OCI-LY7 (cell line): ENCODE measurements around the gene SLC66A1. TPM values are rescaled to one million over a fixed set of nuclear protein-coding genes. Genes with fewer than 3 reads are reported as not detected.

ENCODE experiments used
- BruUV-seq: library from RNA; stranded (reverse); fragments of 400-500 nt; replicated peaks from 2 replicates; lab custom pipeline; 2021; lab: Mats Ljungman, UMichigan
- CTCF ChIA-PET: fragments of 300-600 bp; sonication (Branson Sonifier 250); formaldehyde crosslinking; loops from one replicate; lab custom pipeline; 2022; ENCODE audit warnings: antibody characterized with exemption; ENCODE audit not compliant: unreplicated experiment; lab: Charles Lee
- POLR2A ChIA-PET: fragments of 300-600 bp; sonication (Branson Sonifier 250); formaldehyde crosslinking; loops from one replicate; lab custom pipeline; 2022; ENCODE audit warnings: antibody characterized with exemption; lab: Charles Lee
- DNase-seq: peaks from one replicate; pipeline ENCODE4 v3.0.0-alpha.2; 2015; ENCODE audit warnings: low spot score
- H2AFZ ChIP-seq: fragments of 200-600 bp; sonication (generic), shearing (Covaris generic); 2 replicates; pipeline ENCODE4 v1.6.1; 2014; ENCODE audit warnings: mild to moderate bottlenecking, antibody characterized with exemption, low read length, moderate library complexity
- H3K27ac ChIP-seq: fragments of 200-600 bp; sonication (generic); 2 replicates; pipeline ENCODE4 v1.5.1; 2014; ENCODE audit warnings: mixed run types, low read depth, mild to moderate bottlenecking, moderate library complexity, low read length, inconsistent platforms; ENCODE audit not compliant: poor library complexity, severe bottlenecking
- H3K36me3 ChIP-seq: fragments of 200-600 bp; sonication (generic); 2 replicates; pipeline ENCODE4 v1.6.1; 2014; ENCODE audit warnings: mild to moderate bottlenecking, antibody characterized with exemption, low read length, moderate library complexity, mixed read lengths; ENCODE audit not compliant: insufficient read depth
- H3K4me1 ChIP-seq: fragments of 200-600 bp; sonication (generic); 2 replicates; pipeline ENCODE4 v1.5.1; 2014; ENCODE audit warnings: mild to moderate bottlenecking, low read length; ENCODE audit not compliant: insufficient read depth, poor library complexity, severe bottlenecking
- H3K4me2 ChIP-seq: fragments of 200-600 bp; sonication (generic); 2 replicates; pipeline ENCODE4 v1.6.1; 2014; ENCODE audit warnings: mild to moderate bottlenecking, low read length
- H3K4me3 ChIP-seq: fragments of 200-600 bp; sonication (generic); 2 replicates; pipeline ENCODE4 v1.5.1; 2014; ENCODE audit warnings: mild to moderate bottlenecking, low read depth, low read length; ENCODE audit not compliant: poor library complexity, severe bottlenecking
- H3K79me2 ChIP-seq: fragments of 200-600 bp; sonication (generic); 2 replicates; pipeline ENCODE4 v1.6.1; 2016; ENCODE audit warnings: low read depth, mild to moderate bottlenecking, low read length, moderate library complexity, mixed read lengths; ENCODE audit not compliant: insufficient read depth
- H3K9me2 ChIP-seq: fragments of 200-600 bp; sonication (generic); 2 replicates; pipeline ENCODE4 v1.6.1; 2016; ENCODE audit warnings: mild to moderate bottlenecking, low read length, mixed read lengths; ENCODE audit not compliant: insufficient read depth
- H3K9me3 ChIP-seq: fragments of 200-600 bp; sonication (generic); 2 replicates; pipeline ENCODE4 v1.6.1; 2014; ENCODE audit warnings: mild to moderate bottlenecking, mixed run types, low read length, mixed read lengths
- H4K20me1 ChIP-seq: fragments of 200-600 bp; sonication (generic); 2 replicates; pipeline ENCODE4 v1.6.1; 2014; ENCODE audit warnings: mild to moderate bottlenecking, antibody characterized with exemption, low read length, moderate library complexity, mixed read lengths; ENCODE audit not compliant: insufficient read depth
- CTCF ChIP-seq: fragments of 200-600 bp; sonication (generic); conservative IDR thresholded peaks from 2 replicates; pipeline ENCODE4 v1.5.1; 2014; ENCODE audit warnings: mild to moderate bottlenecking, antibody characterized with exemption, low read length, moderate library complexity, mixed read lengths
- EZH2phosphoT487 ChIP-seq: fragments of 200-600 bp; sonication (generic); IDR thresholded peaks from 2 replicates; pipeline ENCODE4 v1.6.1; 2018; ENCODE audit warnings: low read depth, borderline replicate concordance, mild to moderate bottlenecking, mixed run types, antibody characterized with exemption, low read length, moderate library complexity, mixed read lengths
- intact Hi-C: fragments of 100-400 bp; cut with micrococcal nuclease; formaldehyde crosslinking; loops from one replicate; pipeline ENCODE4 v1.10.0; 2022; ENCODE audit not compliant: unreplicated experiment
- total RNA-seq, 2 experiments: library from RNA; depleted of rRNA in 1 of 2; stranded (reverse); fragments of >200 nt in 1 of 2; shearing (Covaris generic) in 1 of 2; gene quantifications; 2 replicates each; pipeline ENCODE4 v1.2.3, GENCODE V29; 2014 to 2022

Gene SLC66A1
- total RNA-seq, 2 experiments from 2014 or later, result 14.9 to 21.0 TPM

- Histone ChIP-seq H3K4me2 (no peak overlapping the region), H3K27ac (no peak overlapping the region), H3K9me2 (no peaks in the 10 kb centered on the region), H4K20me1 (no peaks in the 10 kb centered on the region; the same call in 1 of the 2 replicates), H3K79me2 (no peaks in the 10 kb centered on the region), H3K9me3 (no peaks in the 10 kb centered on the region), H3K4me3 (no peak overlapping the region), H3K4me1 (no peaks in the 10 kb centered on the region), H3K36me3 (no peaks in the 10 kb centered on the region), H2AFZ (no peak overlapping the region)
- no peak for DNase-seq
- POLR2A ChIA-PET, result no interaction called here
- no TSS peak for BruUV-seq
- intact Hi-C loops, result no loop called here
- no peak for TF ChIP-seq CTCF
- TF ChIP-seq EZH2phosphoT487, result no peak
- CTCF ChIA-PET, result no interaction called here
Measured at GRCh38 chr1:19368050-19368449, 55.9 kb downstream of the SLC66A1 start.

GRCh38 chr1:19368964-19369363 lies 56.8 kb downstream of the SLC66A1 start:
- no peaks in the 10 kb centered on the region; the same call in 1 of the 2 replicates for H4K20me1 ChIP-seq
- CTCF ChIA-PET, result no interaction called here
- TF ChIP-seq EZH2phosphoT487, result no peak
- no peak for TF ChIP-seq CTCF
- H3K36me3 ChIP-seq, result no peaks in the 10 kb centered on the region
- no TSS peak for BruUV-seq
- DNase-seq, result no peak
- POLR2A ChIA-PET, result no interaction called here
- no peak overlapping the region for H3K4me2 ChIP-seq
- intact Hi-C loops, result no loop called here
- no peaks in the 10 kb centered on the region for H3K4me1 ChIP-seq
- no peaks in the 10 kb centered on the region for H3K79me2 ChIP-seq
- H3K27ac ChIP-seq, result no peak overlapping the region
- no peak overlapping the region for H3K4me3 ChIP-seq
- no peaks in the 10 kb centered on the region for H3K9me3 ChIP-seq
- no peak overlapping the region for H2AFZ ChIP-seq
- no peaks in the 10 kb centered on the region for H3K9me2 ChIP-seq

GRCh38 chr1:19369396-19370090 lies 57.4 kb downstream of the SLC66A1 start:
- no TSS peak for BruUV-seq
- intact Hi-C loops, result no loop called here
- Histone ChIP-seq H3K4me2 (no peak overlapping the region), H4K20me1 (no peaks in the 10 kb centered on the region; the same call in 1 of the 2 replicates), H3K4me3 (no peak overlapping the region), H3K9me3 (no peaks in the 10 kb centered on the region), H3K9me2 (no peaks in the 10 kb centered on the region), H2AFZ (no peak overlapping the region), H3K27ac (no peak overlapping the region), H3K79me2 (no peaks in the 10 kb centered on the region), H3K36me3 (peaks cover 3% of the 10 kb centered on the region; the same call in 1 of the 2 replicates), H3K4me1 (no peaks in the 10 kb centered on the region)
- no peak for TF ChIP-seq EZH2phosphoT487
- TF ChIP-seq CTCF, result no peak
- POLR2A ChIA-PET, result no interaction called here
- no peak for DNase-seq
- CTCF ChIA-PET, result no interaction called here
